ENCODE measurements around the gene HAPSTR1.

DNA sequence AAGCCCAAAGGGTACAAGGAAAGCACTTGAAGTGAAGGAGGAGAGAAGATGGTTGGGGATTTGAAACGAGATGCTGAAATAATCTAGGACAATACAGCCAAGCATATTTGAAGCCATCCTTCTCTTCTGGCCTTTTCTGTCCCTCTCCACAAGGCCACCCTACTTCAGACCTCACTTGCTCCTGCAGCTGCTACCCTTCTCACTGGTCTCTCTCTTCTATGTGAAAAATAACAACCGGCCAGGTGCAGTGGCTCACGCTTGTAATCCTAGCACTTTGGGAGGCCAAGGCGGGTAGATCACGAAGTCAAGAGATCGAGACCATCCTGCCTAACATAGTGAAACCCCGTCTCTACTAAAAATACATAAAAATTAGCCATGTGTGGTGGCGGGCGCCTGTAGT lies 33.2 kb upstream of the HAPSTR1 start:
- TF ChIP-seq POLR2A (IDR thresholded peaks at IDR 0.05) (no peak), CTCF (IDR thresholded peaks at IDR 0.05) (no peak)
